ENCODE data around the gene SERPINB5.

DNA sequence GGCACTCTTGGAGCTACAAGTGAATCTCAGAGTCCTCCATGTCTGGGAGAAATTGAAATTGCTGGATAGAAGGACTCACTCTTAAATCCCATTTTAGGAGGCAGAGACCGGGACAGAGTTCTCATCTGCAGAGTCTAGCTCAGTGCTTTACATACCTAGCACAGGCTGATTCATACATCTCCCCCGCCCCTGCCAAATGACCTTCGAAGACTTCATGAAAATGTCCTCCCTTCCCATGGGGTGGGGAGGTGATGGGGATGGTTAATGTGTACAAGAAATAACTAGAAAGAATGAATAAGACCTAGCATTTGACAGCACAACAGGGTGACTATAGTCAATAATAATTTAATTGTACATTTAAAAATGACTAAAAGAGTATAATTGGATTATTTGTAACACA lies 8.2 kb upstream of the SERPINB5 start:
- TF ChIP-seq EZH2 (IDR thresholded peaks at IDR 0.05; ENCODE audit: borderline replicate concordance) = no peak
- TF ChIP-seq CTCF (IDR thresholded peaks at IDR 0.05; ENCODE audit: poor library complexity) = no peak
